ENCODE data around the gene GNG11.
"Not testable (repeated sequence)": the region's sequence is repeated elsewhere in the genome, so short reads cannot be mapped to it uniquely, and the experiment has no call there.

GNG11 gene

DNA sequence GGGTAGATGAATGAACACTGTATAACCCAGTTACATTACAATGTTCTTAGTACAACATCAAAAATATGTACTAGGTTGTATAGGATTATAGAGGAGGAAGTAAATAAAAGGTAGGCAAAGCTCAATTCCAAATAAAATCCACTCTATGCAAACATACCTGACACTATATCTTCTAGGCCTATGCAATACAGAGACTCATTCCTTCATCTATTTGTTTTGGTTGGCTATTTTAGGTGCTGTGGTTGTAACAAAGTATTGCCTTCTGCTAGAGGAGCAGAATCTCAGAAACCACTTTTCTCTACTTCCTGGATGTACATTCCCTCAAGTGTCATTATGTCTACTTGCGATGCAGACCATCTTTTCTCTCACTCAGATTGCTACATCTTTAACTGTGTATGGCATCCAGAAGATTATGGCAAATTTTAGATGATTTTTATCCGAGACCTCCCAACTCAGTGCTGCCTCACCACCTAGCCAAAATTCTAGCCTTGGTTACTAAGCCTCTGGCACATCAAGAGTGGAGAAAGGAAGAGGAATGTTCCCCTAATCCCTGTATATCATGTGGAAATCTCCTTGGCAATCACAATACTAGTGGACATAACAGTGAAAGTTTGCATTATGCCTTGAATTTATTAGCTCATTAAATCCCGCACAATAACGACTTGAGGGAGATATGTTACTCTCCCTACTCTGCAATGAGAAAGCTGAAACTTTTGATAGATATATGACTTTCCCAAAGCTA lies 25.5 kb upstream of the GNG11 start:
- no peak for DNase-seq (ENCODE audit: low read depth)
- TF ChIP-seq, protein P1, sequence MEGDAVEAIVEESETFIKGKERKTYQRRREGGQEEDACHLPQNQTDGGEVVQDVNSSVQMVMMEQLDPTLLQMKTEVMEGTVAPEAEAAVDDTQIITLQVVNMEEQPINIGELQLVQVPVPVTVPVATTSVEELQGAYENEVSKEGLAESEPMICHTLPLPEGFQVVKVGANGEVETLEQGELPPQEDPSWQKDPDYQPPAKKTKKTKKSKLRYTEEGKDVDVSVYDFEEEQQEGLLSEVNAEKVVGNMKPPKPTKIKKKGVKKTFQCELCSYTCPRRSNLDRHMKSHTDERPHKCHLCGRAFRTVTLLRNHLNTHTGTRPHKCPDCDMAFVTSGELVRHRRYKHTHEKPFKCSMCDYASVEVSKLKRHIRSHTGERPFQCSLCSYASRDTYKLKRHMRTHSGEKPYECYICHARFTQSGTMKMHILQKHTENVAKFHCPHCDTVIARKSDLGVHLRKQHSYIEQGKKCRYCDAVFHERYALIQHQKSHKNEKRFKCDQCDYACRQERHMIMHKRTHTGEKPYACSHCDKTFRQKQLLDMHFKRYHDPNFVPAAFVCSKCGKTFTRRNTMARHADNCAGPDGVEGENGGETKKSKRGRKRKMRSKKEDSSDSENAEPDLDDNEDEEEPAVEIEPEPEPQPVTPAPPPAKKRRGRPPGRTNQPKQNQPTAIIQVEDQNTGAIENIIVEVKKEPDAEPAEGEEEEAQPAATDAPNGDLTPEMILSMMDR (conservative IDR thresholded peaks at IDR 0.05; ENCODE audit: low read depth, low read length), result no peak
- no peak overlapping the region for H3K4me3 ChIP-seq (ENCODE audit: low read length)

GRCh38 chr7:93897680-93898079 lies 23.9 kb upstream of the GNG11 start:
- H3K4me3 ChIP-seq (ENCODE audit: low read length), result no peak overlapping the region
- TF ChIP-seq, protein P1 (conservative IDR thresholded peaks at IDR 0.05; ENCODE audit: low read depth, low read length), result no peak
- DNase-seq (ENCODE audit: low read depth), result no peak

- TF ChIP-seq, protein P1 (conservative IDR thresholded peaks at IDR 0.05; ENCODE audit: low read depth, low read length), result peak; percentile 87
- no peak for DNase-seq (ENCODE audit: low read depth)
- no peak overlapping the region for H3K4me3 ChIP-seq (ENCODE audit: low read length)
Observed at GRCh38 chr7:93902777-93903423, 18.6 kb upstream of the GNG11 start.

- DNase-seq (ENCODE audit: low read depth), result no peak
- H3K4me3 ChIP-seq (ENCODE audit: low read length), result no peak within 1 kb of the TSS
- TF ChIP-seq, protein P1 (conservative IDR thresholded peaks at IDR 0.05; ENCODE audit: low read depth, low read length), result no peak
Observed at GRCh38 chr7:93906267-93906666, 15.3 kb upstream of the GNG11 start, which contains the start of gene GNGT1. TSS of gene GNGT1 (plus strand) at chr7:93906567. CDS start at chr7:93906747, 180 bp downstream.

- TF ChIP-seq, protein P1 (conservative IDR thresholded peaks at IDR 0.05; ENCODE audit: low read depth, low read length), result no peak
- H3K4me3 ChIP-seq (ENCODE audit: low read length), result no peak overlapping the region
- no peak for DNase-seq (ENCODE audit: low read depth)
Observed at GRCh38 chr7:93910076-93910994, 11.2 kb upstream of the GNG11 start.

DNA sequence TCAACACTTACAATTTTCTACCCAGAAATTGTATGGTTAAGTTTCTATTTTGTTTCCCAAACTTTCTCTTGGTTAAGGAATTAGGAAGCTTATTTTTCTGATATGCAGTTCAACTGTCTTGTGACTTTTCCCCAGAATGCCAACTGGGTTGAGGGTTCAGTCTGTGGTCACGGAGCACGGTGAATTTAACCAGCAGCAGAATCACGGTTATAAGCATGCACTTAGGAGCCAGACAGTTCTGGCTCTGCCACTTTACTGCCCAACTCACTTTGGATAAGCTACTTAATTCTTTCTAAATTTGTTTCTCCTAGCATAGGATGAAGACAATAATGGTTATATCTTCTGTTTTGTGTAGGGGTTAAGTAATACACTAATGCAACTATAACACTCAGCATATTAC lies 10.3 kb upstream of the GNG11 start:
- not testable (repeated sequence) for DNase-seq (ENCODE audit: low read depth); H3K4me3 ChIP-seq (ENCODE audit: low read length)

DNA sequence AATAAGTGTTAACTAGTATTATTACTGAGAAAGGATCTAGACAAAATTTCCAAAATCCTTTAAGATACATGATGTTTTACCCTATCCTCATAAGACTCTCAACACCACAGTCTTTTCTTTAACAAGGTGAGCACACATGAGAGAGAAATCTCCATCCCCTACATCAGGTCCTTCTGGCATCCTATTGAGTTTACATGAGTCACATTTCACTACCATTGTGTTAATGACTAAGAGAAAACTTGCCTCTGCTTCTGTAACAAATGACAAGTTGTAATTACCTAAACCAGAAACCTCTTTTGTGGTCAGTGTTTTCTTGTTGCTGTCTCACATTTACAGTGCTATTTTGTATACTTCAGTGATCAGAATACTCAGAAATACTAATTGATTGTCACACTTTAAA lies 9.9 kb upstream of the GNG11 start:
- DNase-seq (ENCODE audit: low read depth); H3K4me3 ChIP-seq (ENCODE audit: low read length): not testable (repeated sequence)
